Neuron (in vitro differentiated cells): ENCODE results near the gene MIF.
"Not testable (repeated sequence)": the region's sequence is repeated elsewhere in the genome, so short reads cannot be mapped to it uniquely, and the experiment has no call there.

Experiments used
- H2AFZ ChIP-seq: one replicate; pipeline ENCODE4 v1.6.1; 2013; ENCODE audit warnings: low read depth, mild to moderate bottlenecking, inconsistent platforms, low read length, moderate library complexity
- H3K27me3 ChIP-seq: one replicate; pipeline ENCODE4 v1.6.1; 2013; ENCODE audit warnings: low read length; ENCODE audit not compliant: insufficient read depth
- H3K36me3 ChIP-seq: one replicate; pipeline ENCODE4 v1.6.1; 2013; ENCODE audit warnings: low read length; ENCODE audit not compliant: insufficient read depth
- H3K4me1 ChIP-seq: one replicate; pipeline ENCODE4 v1.6.1; 2013; ENCODE audit warnings: low read length; ENCODE audit not compliant: insufficient read depth
- H3K4me3 ChIP-seq: 2 replicates; pipeline ENCODE4 v1.5.1; 2013; ENCODE audit warnings: mild to moderate bottlenecking, low read length, moderate library complexity
- H3K9me3 ChIP-seq: one replicate; pipeline ENCODE4 v1.6.1; 2013; ENCODE audit warnings: low read length

Gene MIF

GRCh38 chr22:23913306-23913660 is 19.1 kb downstream of the MIF start:
- Histone ChIP-seq H3K9me3 (no peaks in the 10 kb centered on the region), H2AFZ (no peak overlapping the region), H3K4me1 (peaks cover 9% of the 10 kb centered on the region), H3K27me3 (no peaks in the 10 kb centered on the region), H3K36me3 (peaks cover 1% of the 10 kb centered on the region), H3K4me3 (peak overlapping the region; percentile 67)

DNA sequence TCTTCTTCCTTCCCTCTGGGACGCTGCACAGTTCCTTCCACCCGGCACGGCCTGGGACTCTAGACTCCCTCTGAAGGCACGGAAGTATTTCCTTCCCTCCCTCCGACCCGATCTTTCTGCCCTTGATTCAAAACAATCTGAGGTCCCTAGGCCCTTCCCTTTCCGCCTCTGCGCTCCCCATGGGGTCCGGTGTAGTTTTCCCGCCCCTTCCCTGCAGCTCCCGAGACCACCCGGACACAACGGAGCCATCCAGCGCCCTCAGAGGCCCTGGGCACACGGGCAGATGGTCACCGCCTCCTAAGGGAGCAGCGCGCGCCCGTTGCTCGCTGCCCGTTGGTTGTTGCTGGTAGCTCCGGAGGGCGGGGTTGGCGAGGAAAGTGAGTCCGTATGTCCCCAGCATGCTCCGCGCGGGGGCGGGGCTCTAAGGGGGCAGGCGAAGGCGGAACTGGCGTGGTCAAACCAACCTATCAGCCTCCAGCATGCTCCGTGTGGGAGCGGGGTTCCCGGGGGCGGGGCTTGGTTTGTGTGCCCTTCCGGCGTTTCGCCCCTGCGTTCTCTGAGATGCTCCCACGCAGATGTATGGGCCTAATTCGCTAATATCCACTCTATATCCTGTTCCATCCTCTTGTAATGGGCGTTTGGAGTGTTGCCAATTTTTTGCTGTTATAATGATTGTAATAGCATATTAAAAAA is 19.6 kb downstream of the MIF start:
- Histone ChIP-seq H3K27me3 (no peaks in the 10 kb centered on the region), H3K4me1 (peaks cover 9% of the 10 kb centered on the region), H3K9me3 (no peaks in the 10 kb centered on the region), H3K4me3 (peak overlapping the region; percentile 67), H2AFZ (no peak overlapping the region), H3K36me3 (peaks cover 3% of the 10 kb centered on the region)

DNA sequence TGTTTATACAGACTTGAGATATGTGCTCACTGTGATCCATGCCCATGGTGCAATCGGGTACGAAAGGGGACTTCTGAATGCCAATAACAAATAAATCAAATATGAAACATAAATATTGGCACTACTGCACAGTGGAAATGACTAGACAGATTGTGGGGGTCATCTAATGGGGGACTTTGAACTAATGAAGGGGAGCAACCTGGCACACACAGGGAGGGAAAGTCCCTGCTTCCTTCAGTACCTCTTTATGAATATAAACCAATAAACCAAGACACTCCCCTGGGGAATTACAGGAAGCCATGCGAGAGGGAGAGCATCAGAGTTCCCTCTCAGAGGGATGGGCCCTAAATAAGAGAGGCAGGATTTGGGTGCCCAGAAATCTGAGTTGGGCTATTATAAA is 21.1 kb downstream of the MIF start:
- Histone ChIP-seq H3K4me1 (peaks cover 9% of the 10 kb centered on the region), H3K36me3 (peaks cover 3% of the 10 kb centered on the region), H3K4me3 (no peak overlapping the region), H2AFZ (no peak overlapping the region), H3K9me3 (no peaks in the 10 kb centered on the region), H3K27me3 (no peaks in the 10 kb centered on the region)

DNA sequence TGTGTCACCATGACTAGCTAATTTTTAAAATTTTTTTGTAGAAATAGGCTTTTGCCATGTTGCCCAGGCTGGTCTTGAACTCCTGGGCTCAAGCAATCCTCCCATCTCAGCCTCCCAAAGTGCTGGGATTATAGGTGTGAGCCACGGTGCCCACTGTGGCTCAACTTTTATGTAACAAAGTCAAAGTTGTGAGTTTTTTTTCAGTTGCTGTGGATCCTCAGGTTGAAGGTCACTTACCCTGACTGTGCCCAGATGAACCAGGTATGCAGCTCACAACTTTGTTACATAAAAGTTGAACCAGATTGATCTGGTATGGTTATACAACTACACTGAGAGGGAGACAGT is 26.1 kb downstream of the MIF start:
- not testable (repeated sequence) for H3K4me1 ChIP-seq, H3K9me3 ChIP-seq, H2AFZ ChIP-seq, H3K4me3 ChIP-seq, H3K27me3 ChIP-seq
- peaks cover 27% of the 10 kb centered on the region for H3K36me3 ChIP-seq

DNA sequence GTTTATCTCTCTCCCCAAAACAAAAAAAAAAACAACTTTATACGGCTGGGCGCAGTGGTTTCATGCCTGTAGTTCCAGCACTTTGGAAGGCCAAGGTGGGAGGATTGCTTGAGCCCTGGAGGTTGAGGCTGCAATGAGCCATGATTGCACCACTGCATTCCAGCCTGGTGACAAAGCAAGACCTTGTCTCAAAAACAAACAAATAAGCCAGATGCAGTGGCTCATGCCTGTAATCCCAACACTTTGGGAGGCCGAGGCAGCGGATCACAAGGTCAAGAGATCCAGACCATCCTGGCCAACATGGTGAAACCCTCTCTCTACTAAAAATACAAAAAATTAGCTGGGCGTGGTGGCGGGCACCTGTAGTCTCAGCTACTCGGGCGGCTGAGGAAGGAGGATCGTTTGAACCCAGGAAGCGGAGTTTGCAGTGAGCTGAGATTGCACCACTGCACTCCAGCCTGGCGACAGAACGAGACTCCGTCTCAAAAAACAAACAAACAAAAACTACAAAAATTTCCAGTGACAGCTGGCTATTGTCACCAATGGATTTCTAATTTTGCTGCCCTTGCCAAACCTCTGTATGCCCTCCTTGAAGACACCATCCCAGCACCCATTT is 27.5 kb downstream of the MIF start:
- H3K4me3 ChIP-seq, H3K4me1 ChIP-seq, H3K27me3 ChIP-seq, H2AFZ ChIP-seq: not testable (repeated sequence)
- peaks cover 36% of the 10 kb centered on the region for H3K36me3 ChIP-seq
- H3K9me3 ChIP-seq: peaks cover 11% of the 10 kb centered on the region

DNA sequence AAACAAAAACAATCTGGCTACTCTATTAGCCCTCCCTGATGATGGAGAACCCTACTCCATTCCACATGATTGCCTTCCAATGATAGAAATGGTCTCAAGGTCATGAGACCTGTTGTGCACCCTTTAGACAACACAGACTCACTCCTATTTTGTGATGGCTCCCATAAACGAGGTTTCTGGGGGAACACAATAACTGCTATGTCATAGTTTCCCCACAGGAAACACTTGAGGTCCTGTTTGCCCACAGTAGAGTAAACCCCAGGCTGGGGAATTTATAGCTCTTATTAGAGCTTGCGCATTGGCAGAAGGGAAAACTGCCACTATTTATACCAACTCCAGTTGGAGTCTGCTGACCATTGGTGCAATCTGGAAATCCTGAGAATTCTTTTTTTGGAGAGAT is 28.7 kb downstream of the MIF start:
- Histone ChIP-seq H3K9me3 (peaks cover 11% of the 10 kb centered on the region), H2AFZ (no peak overlapping the region), H3K4me3 (no peak overlapping the region), H3K4me1 (no peaks in the 10 kb centered on the region), H3K27me3 (no peaks in the 10 kb centered on the region), H3K36me3 (peaks cover 44% of the 10 kb centered on the region)

DNA sequence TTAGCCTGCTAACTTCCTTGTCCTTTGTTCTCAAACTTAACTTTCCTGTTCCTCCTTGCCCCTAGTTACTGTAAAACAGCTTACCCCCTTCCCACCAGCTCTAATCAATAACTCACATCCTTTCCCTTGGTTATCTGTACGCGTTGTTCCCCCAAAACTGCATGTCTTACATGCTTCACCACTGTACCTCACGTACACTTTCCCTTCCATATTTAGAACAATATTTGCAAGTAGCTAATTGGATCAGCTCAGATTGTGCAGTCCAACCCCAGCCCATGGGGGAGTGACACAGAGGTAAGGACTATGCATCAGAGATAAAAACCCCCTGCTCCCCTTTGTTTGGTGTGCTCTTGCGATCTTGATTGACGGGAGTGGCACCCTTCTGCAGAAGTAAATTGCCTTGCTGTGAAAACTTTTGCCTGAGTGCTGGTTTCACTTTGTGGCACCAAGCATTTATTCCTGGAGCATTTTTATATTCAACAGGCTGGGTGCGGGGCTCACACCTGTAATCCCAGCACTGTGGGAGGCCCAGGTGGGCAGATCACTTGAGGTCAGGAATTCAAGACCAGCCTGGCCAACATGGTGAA is 30.9 kb downstream of the MIF start:
- Histone ChIP-seq H3K4me1 (no peaks in the 10 kb centered on the region), H3K36me3 (peaks cover 58% of the 10 kb centered on the region), H2AFZ (no peak overlapping the region), H3K4me3 (no peak overlapping the region), H3K27me3 (no peaks in the 10 kb centered on the region), H3K9me3 (peaks cover 13% of the 10 kb centered on the region)

DNA sequence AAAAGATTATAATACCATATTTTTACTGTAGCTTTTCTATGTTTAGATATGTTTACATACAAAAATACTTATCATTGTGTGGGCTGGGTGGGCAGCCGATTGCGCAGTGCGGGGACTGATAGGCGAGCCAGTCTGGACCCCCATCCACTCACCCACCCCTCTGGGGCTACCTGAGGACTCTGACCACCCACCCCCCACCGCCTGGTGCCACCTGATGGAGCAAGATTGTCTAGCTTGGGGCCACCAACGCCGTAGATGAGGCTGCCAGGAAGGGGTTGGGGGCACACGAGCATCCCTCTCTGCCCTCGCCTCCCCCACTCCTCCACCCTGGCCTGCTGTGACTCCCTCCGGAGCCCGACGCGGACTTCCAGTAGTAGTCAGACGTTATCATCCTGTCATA is 32.4 kb downstream of the MIF start:
- Histone ChIP-seq H3K4me3 (no peak overlapping the region), H3K4me1 (no peaks in the 10 kb centered on the region), H3K36me3 (peaks cover 58% of the 10 kb centered on the region), H3K9me3 (peaks cover 18% of the 10 kb centered on the region), H3K27me3 (no peaks in the 10 kb centered on the region), H2AFZ (no peak overlapping the region)

DNA sequence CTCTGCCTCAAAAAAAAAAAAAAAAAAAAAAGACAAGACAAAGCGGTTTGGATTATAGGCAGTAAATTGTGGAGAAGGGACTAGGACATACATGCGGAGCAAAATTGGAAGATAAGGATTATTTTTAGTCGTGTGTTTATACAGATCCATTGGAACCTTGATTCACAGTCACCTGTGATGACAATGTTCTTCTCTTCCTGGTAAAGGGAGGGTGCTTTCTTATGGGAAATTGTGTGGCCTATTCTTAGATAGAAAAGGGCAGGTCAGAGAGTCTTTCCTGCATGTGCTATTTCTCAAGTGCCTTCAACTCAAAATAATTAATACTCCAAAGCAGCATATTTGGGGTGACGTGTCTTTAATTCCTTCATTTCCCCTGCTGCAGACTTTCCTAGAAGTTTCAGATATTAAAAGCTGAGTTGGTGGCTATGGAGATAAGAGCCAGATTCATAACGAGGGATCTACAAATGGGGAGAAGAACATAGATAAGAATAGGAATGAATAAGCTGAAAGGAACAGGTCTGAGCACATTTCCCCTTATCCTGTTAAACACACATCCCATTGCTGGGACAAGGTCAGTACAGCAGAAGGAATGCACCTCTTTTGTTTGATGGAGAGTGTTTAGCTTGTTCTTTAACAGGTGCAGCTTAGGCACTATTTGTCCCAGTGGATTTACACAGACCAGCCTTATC is 44.3 kb downstream of the MIF start:
- H3K9me3 ChIP-seq: no peaks in the 10 kb centered on the region
- no peak overlapping the region for H2AFZ ChIP-seq
- no peaks in the 10 kb centered on the region for H3K36me3 ChIP-seq
- no peaks in the 10 kb centered on the region for H3K4me1 ChIP-seq
- no peaks in the 10 kb centered on the region for H3K27me3 ChIP-seq
- H3K4me3 ChIP-seq: no peak overlapping the region

- no peaks in the 10 kb centered on the region for H3K36me3 ChIP-seq
- H3K9me3 ChIP-seq: no peaks in the 10 kb centered on the region
- no peak overlapping the region for H3K4me3 ChIP-seq
- no peaks in the 10 kb centered on the region for H3K4me1 ChIP-seq
- H2AFZ ChIP-seq: no peak overlapping the region
- H3K27me3 ChIP-seq: no peaks in the 10 kb centered on the region
Observed at GRCh38 chr22:23939017-23939357, 44.8 kb downstream of the MIF start.

- H3K9me3 ChIP-seq, H3K4me3 ChIP-seq: not testable (repeated sequence)
Observed at GRCh38 chr22:23940166-23940565, 46.0 kb downstream of the MIF start.

More at GRCh38 chr22:23940166-23940565, 46.0 kb downstream of the MIF start:
- not testable (repeated sequence) for H3K27me3 ChIP-seq, H3K4me1 ChIP-seq, H3K36me3 ChIP-seq, H2AFZ ChIP-seq
